ENCODE measurements around the gene TTF2. TPM values are rescaled to one million over a fixed set of nuclear protein-coding genes. Genes with fewer than 3 reads are reported as not detected.
"Not testable (repeated sequence)": the region's sequence is repeated elsewhere in the genome, so short reads cannot be mapped to it uniquely, and the experiment has no call there.

Gene TTF2
- total RNA-seq, 1 donor from 2014 or later = 100 TPM

GRCh38 chr1:117118137-117118536 lies 58.0 kb downstream of the TTF2 start:
- intact Hi-C loops (cut with micrococcal nuclease) = no loop called here

- intact Hi-C loops (cut with micrococcal nuclease) = not testable (repeated sequence)
These were observed 59.0 kb downstream of the TTF2 start for GRCh38 chr1:117119144-117119543.

GRCh38 chr1:117120774-117121588 lies 60.9 kb downstream of the TTF2 start:
- intact Hi-C loops (cut with micrococcal nuclease) = loop anchor here (2.0 to 10.0 kb wide), 4 partner anchors 60 to 544 kb away; partner anchors contain the start of genes MAN1A2 and TTF2

GRCh38 chr1:117121589-117122329 lies 61.6 kb downstream of the TTF2 start, which contains the start of gene TRIM45:
Gene TRIM45 (minus strand): TSS chr1:117121749. CDS start chr1:117121201, 548 bp downstream.
- intact Hi-C loops (cut with micrococcal nuclease) = loop anchor here (2.0 to 10.0 kb wide), 4 partner anchors 61 to 543 kb away; partner anchors contain the start of genes MAN1A2 and TTF2

- intact Hi-C loops (cut with micrococcal nuclease) = loop anchor here (5.0 to 10.0 kb wide), 3 partner anchors 245 to 542 kb away; partner anchors contain the start of gene MAN1A2
These were observed 62.4 kb downstream of the TTF2 start for GRCh38 chr1:117122330-117123025.

- intact Hi-C loops (cut with micrococcal nuclease) = loop anchor here (5.0 to 10.0 kb wide), 3 partner anchors 244 to 542 kb away; partner anchors contain the start of gene MAN1A2
These were observed 63.1 kb downstream of the TTF2 start for GRCh38 chr1:117123274-117123673.

- intact Hi-C loops (cut with micrococcal nuclease) = loop anchor here (5.0 to 10.0 kb wide), 3 partner anchors 243 to 540 kb away; partner anchors contain the start of gene MAN1A2
These were observed 64.5 kb downstream of the TTF2 start for GRCh38 chr1:117124661-117125060.

GRCh38 chr1:117127795-117128194 lies 67.7 kb downstream of the TTF2 start:
- intact Hi-C loops (cut with micrococcal nuclease) = loop anchor here (2.0 to 10.0 kb wide), 2 partner anchors 537 to 553 kb away; no protein-coding TSS in a partner anchor

GRCh38 chr1:117128323-117129079 lies 68.4 kb downstream of the TTF2 start:
- intact Hi-C loops (cut with micrococcal nuclease) = loop anchor here (2.0 to 10.0 kb wide), 2 partner anchors 536 to 554 kb away; no protein-coding TSS in a partner anchor

- intact Hi-C loops (cut with micrococcal nuclease) = no loop called here
These were observed 70.4 kb downstream of the TTF2 start for GRCh38 chr1:117130526-117130925.

GRCh38 chr1:117135329-117135728 lies 75.2 kb downstream of the TTF2 start:
- intact Hi-C loops (cut with micrococcal nuclease) = no loop called here

GRCh38 chr1:117136749-117137148 lies 76.6 kb downstream of the TTF2 start:
- intact Hi-C loops (cut with micrococcal nuclease) = no loop called here

GRCh38 chr1:117137281-117137855 lies 77.2 kb downstream of the TTF2 start:
- intact Hi-C loops (cut with micrococcal nuclease) = no loop called here

- intact Hi-C loops (cut with micrococcal nuclease) = no loop called here
These were observed 78.0 kb downstream of the TTF2 start for GRCh38 chr1:117138106-117138505.

- intact Hi-C loops (cut with micrococcal nuclease) = no loop called here
These were observed 78.4 kb downstream of the TTF2 start for GRCh38 chr1:117138561-117138960.

- intact Hi-C loops (cut with micrococcal nuclease) = no loop called here
These were observed 82.1 kb downstream of the TTF2 start for GRCh38 chr1:117142200-117142599.

GRCh38 chr1:117143172-117143571 lies 83.0 kb downstream of the TTF2 start:
- intact Hi-C loops (cut with micrococcal nuclease) = no loop called here

- intact Hi-C loops (cut with micrococcal nuclease) = no loop called here
These were observed 83.7 kb downstream of the TTF2 start for GRCh38 chr1:117143871-117144270.

GRCh38 chr1:117146072-117146471 lies 85.9 kb downstream of the TTF2 start:
- intact Hi-C loops (cut with micrococcal nuclease) = no loop called here
